Esophagus squamous epithelium (tissue), 5 donors: ENCODE measurements around the gene EOLA2. TPM values are rescaled to one million over a fixed set of nuclear protein-coding genes. Genes with fewer than 3 reads are reported as not detected.
"Not testable (repeated sequence)": the region's sequence is repeated elsewhere in the genome, so short reads cannot be mapped to it uniquely, and the experiment has no call there.

Experiments
- DNase-seq: peaks from one replicate; lab custom pipeline; 2025; lab: John Stamatoyannopoulos, UW
- H3K27ac ChIP-seq, 4 donors: fragments of 200-600 bp; sonication (generic); one replicate each; pipeline ENCODE4 v1.5.1; 2016 to 2019; ENCODE audit warnings: mild to moderate bottlenecking in 1 of 4
- H3K27me3 ChIP-seq, 4 donors: fragments of 200-600 bp; sonication (generic); 1 replicate in 3 of 4; 2 replicates in 1 of 4; pipeline versions ENCODE4 v1.5.1 to v1.6.0; 2017 to 2021; ENCODE audit warnings: antibody characterized with exemption in 1 of 4
- H3K36me3 ChIP-seq, 3 donors: fragments of 200-600 bp; sonication (generic); one replicate each; pipeline ENCODE4 v1.5.1; 2016 to 2019
- H3K4me1 ChIP-seq, 3 donors: fragments of 200-600 bp; sonication (generic); one replicate each; pipeline ENCODE4 v1.5.1; 2017 to 2019
- H3K4me3 ChIP-seq, 4 donors: fragments of 200-600 bp; sonication (generic); 1 replicate in 3 of 4; 2 replicates in 1 of 4; pipeline ENCODE4 v1.5.1; 2016 to 2019; ENCODE audit warnings: mild to moderate bottlenecking in 2 of 4, moderate library complexity in 1 of 4
- H3K9me3 ChIP-seq, 3 donors: fragments of 200-600 bp; sonication (generic); one replicate each; pipeline ENCODE4 v1.5.1; 2016 to 2019
- POLR2A ChIP-seq, 4 donors: fragments of 450-650 bp; IDR thresholded peaks; one replicate each; pipeline ENCODE4 v1.6.1; 2017; ENCODE audit warnings: antibody characterized with exemption in 4 of 4, mild to moderate bottlenecking in 4 of 4, moderate library complexity in 3 of 4
- WGBS, 2 donors: methylation state at CpG; one replicate each; pipeline ENCODE4 v1.1.5; 2018; 5-methylcytosine and 5-hydroxymethylcytosine counted together
- intact Hi-C: fragments of 100-400 bp; cut with DNase I; formaldehyde crosslinking; loops from one replicate; pipeline ENCODE4 v1.15.0; 2022
- total RNA-seq, 4 donors: library from RNA; depleted of rRNA; stranded (reverse); fragments of >200 nt; gene quantifications; one replicate each; pipeline ENCODE4 v1.1.0, GENCODE V29; 2016
- TF ChIP-seq, protein P1 (sequence below), 6 experiments: fragments of 450-650 bp in 4 of 6; fragments of 200-600 bp in 2 of 6; sonication (generic) in 2 of 6; IDR thresholded peaks; one replicate each; pipeline ENCODE4 v1.5.1; 2016 to 2019; ENCODE audit warnings: antibody characterized with exemption in 6 of 6, mild to moderate bottlenecking in 4 of 6, moderate library complexity in 4 of 6
- donor health status: DM: yes; HTN: yes; CAD: no.

EOLA2 gene
- total RNA-seq, 4 donors from 2014 or later, result 12.7 to 23.3 (median 19.0) TPM

DNA sequence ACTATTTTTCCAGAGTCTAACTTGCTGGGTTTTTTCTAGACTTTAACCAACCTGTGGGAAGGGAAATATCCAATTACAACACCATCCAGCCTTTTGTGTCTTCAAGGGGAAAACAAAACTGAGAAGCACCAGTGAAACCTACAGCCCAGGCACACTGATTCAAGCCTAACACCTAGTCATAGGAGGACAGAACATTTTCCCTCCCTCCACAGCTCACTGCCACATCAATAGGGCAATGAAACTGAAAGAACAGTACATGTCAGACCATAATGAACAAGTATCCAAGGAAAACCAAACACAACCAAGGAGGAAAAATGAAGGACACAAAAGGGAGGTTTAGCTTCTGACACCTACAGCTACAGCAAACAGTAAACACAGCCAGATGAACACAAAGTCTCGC lies 39.7 kb downstream of the EOLA2 start:
- H3K9me3 ChIP-seq, result no peaks in the 10 kb centered on the region
- H3K27me3 ChIP-seq, result no peaks in the 10 kb centered on the region
- H3K4me3 ChIP-seq, result no peak overlapping the region
- DNase-seq, result no peak
- WGBS, 2 donors, result 50 to 86% methylated on average over 1 of the region's 1 CpG
- no peak overlapping the region for H3K27ac ChIP-seq
- TF ChIP-seq, protein P1, sequence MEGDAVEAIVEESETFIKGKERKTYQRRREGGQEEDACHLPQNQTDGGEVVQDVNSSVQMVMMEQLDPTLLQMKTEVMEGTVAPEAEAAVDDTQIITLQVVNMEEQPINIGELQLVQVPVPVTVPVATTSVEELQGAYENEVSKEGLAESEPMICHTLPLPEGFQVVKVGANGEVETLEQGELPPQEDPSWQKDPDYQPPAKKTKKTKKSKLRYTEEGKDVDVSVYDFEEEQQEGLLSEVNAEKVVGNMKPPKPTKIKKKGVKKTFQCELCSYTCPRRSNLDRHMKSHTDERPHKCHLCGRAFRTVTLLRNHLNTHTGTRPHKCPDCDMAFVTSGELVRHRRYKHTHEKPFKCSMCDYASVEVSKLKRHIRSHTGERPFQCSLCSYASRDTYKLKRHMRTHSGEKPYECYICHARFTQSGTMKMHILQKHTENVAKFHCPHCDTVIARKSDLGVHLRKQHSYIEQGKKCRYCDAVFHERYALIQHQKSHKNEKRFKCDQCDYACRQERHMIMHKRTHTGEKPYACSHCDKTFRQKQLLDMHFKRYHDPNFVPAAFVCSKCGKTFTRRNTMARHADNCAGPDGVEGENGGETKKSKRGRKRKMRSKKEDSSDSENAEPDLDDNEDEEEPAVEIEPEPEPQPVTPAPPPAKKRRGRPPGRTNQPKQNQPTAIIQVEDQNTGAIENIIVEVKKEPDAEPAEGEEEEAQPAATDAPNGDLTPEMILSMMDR (IDR thresholded peaks at IDR 0.05), result no peak
- TF ChIP-seq POLR2A (IDR thresholded peaks at IDR 0.05), result no peak
- no peaks in the 10 kb centered on the region for H3K36me3 ChIP-seq
- no peaks in the 10 kb centered on the region for H3K4me1 ChIP-seq
- intact Hi-C loops, result no loop called here

DNA sequence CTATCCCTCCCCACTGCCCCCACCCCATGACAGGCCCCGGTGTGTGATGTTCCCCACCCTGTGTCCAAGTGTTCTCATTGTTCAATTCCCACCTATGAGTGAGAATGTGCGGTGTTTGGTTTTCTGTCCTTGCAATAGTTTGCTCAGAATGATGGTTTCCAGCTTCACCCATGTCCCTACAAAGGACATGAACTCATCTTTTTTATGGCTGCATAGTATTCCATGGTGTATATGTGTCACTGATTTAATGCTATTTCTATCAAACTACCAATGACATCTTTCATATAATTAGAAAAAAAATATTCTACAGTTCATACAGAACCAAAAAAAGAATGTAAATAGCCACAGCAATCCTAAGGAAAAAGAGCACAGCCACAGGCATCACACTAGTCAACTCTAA lies 47.5 kb downstream of the EOLA2 start:
- 84 to 100% methylated on average over 1 to 2 of the region's 2 CpGs for WGBS, 2 donors
- DNase-seq, intact Hi-C loops, H3K27ac ChIP-seq, H3K4me3 ChIP-seq, H3K36me3 ChIP-seq, H3K9me3 ChIP-seq, H3K27me3 ChIP-seq, H3K4me1 ChIP-seq: not testable (repeated sequence)

Other genes starting within 250 kb of the EOLA2 start
- gene MAGEA11, start 226.4 kb downstream of the EOLA2 start, total RNA-seq, result under 1 TPM in 2 of 4 donors, not detected in 2; 0.30 to 0.44 TPM
- gene HSFX1, start 164.4 kb downstream of the EOLA2 start, total RNA-seq, result 1 to 10 TPM in 2 of 4 donors, under 1 TPM in 1, not detected in 1; 0.35 to 1.4 (median 1.1) TPM
- gene MAGEA9, start 156.6 kb downstream of the EOLA2 start, total RNA-seq, result not detected
- gene MAGEA8, start 57.3 kb downstream of the EOLA2 start, total RNA-seq, result not detected
- gene HSFX4, start 8.9 kb downstream of the EOLA2 start, total RNA-seq, result not detected